Measurements from ENCODE around the gene ASPDH. TPM values are rescaled to one million over a fixed set of nuclear protein-coding genes. Genes with fewer than 3 reads are reported as not detected.

The ASPDH gene
- total and polyA plus RNA-seq, 2 of the 13 experiments (the other 11 are each of a cell fraction or from before 2014, with no cell fraction given): 2.2 to 3.3 TPM

DNA sequence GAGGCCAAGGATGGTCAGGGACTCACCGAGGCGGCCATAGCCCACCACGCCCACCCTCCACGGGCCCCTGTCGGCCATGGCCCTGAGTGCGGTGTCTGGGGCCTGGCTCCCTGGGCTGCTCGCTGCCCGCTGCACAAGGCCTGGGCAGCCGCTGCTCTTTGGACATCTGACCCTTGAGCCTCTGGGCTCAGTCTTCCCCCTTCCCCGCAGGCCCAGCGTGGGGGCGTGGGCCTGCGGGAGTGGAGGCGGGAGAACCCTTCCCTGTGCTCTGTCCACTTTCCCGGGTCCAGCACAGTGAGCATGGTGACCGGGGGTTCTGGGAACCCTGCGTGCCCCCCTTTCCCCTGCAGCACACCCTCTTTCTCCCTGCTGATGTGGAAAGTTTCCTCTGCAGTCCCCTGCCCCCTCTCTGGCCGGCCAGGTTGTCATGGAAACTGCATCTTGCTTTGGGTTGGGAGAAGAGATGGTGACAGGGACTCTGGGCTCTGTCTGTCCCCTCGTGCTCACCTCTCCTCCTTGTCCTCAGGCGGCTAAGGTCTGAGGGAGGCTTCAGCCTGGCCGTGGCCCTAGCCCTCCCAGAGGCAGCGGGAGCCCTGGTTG, at the start of gene ASPDH (continued):
- TF ChIP-seq, protein P1, sequence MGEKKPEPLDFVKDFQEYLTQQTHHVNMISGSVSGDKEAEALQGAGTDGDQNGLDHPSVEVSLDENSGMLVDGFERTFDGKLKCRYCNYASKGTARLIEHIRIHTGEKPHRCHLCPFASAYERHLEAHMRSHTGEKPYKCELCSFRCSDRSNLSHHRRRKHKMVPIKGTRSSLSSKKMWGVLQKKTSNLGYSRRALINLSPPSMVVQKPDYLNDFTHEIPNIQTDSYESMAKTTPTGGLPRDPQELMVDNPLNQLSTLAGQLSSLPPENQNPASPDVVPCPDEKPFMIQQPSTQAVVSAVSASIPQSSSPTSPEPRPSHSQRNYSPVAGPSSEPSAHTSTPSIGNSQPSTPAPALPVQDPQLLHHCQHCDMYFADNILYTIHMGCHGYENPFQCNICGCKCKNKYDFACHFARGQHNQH (CRISPR knock-in tag; IDR thresholded peaks at IDR 0.05): no peak; the same call in 1 of the 2 replicates
- no peak for TF ChIP-seq ATAD3A (CRISPR knock-in tag; IDR thresholded peaks at IDR 0.05)
- TF ChIP-seq TRIM22 (IDR thresholded peaks at IDR 0.05): no peak
- TF ChIP-seq HOXA9 (CRISPR knock-in tag; IDR thresholded peaks at IDR 0.05; ENCODE audit: borderline replicate concordance): no peak
- TF ChIP-seq ARNT (IDR thresholded peaks at IDR 0.05): no peak
- 0 out of 2 replicates have a peak, but pooled peaks have one; percentile 13 for TF ChIP-seq ELF3 (CRISPR knock-in tag; IDR thresholded peaks at IDR 0.05)
- TF ChIP-seq POLR2G (IDR thresholded peaks at IDR 0.05; ENCODE audit: low read depth, low read length): peak; percentile 54; the same call in 1 of the 2 replicates
- no peak for TF ChIP-seq DNMT1 (CRISPR knock-in tag; IDR thresholded peaks at IDR 0.05)
- 0 out of 2 replicates have a peak, but pooled peaks have one; percentile 43 for TF ChIP-seq HIC2 (CRISPR knock-in tag; IDR thresholded peaks at IDR 0.05; ENCODE audit: low read depth)
- TF ChIP-seq NBN (conservative IDR thresholded peaks at IDR 0.05): no peak
- TF ChIP-seq PPARG (CRISPR knock-in tag; conservative IDR thresholded peaks at IDR 0.05): no peak
- TF ChIP-seq NR2C2 (CRISPR knock-in tag; IDR thresholded peaks at IDR 0.05; ENCODE audit: borderline replicate concordance): 0 out of 2 replicates have a peak, but pooled peaks have one; percentile 18
- TF ChIP-seq TMF1 (CRISPR knock-in tag; IDR thresholded peaks at IDR 0.05; ENCODE audit: low read depth): no peak
- TF ChIP-seq THAP11 (CRISPR knock-in tag; IDR thresholded peaks at IDR 0.05): peak; percentile 65
- TF ChIP-seq ZFX (CRISPR knock-in tag; IDR thresholded peaks at IDR 0.05; ENCODE audit: low read depth): peak; percentile 84
- TF ChIP-seq ZNF687 (CRISPR knock-in tag; IDR thresholded peaks at IDR 0.05): peak; percentile 70
